Pancreas (tissue), 10 donors: Measurements from ENCODE around the gene CELF1. TPM values are rescaled to one million over a fixed set of nuclear protein-coding genes. Genes with fewer than 3 reads are reported as not detected.

ENCODE experiments used
- ATAC-seq, 4 donors: fragments of 200-7000 bp; cut with Tn5 transposase; one replicate each; pipeline versions ENCODE4 v1.8.0 to v1.9.1; 2020; ENCODE audit warnings: mild to moderate bottlenecking in 4 of 4, moderate library complexity in 4 of 4
- DNase-seq, 6 donors: peaks; one replicate each; pipeline ENCODE4 v3.0.0-alpha.2; 2020
- FAIRE-seq: peaks from 2 replicates; lab custom pipeline; 2012; peaks lifted over from hg19 to GRCh38; lab: Jason Lieb, UNC
- H3K27ac ChIP-seq, 4 donors: fragments of 200-600 bp; sonication (generic); 1 replicate in 3 of 4; 2 replicates in 1 of 4; pipeline versions ENCODE4 v1.5.0 to v1.8.0; 2020
- H3K27me3 ChIP-seq, 4 donors: fragments of 200-600 bp; one replicate each; pipeline ENCODE4 v1.8.0; 2021
- H3K36me3 ChIP-seq, 3 donors: fragments of 200-600 bp; sonication (generic) in 1 of 3; one replicate each; pipeline versions ENCODE4 v1.5.0 to v1.8.0; 2020 to 2021
- H3K4me1 ChIP-seq, 3 donors: fragments of 200-600 bp; one replicate each; pipeline ENCODE4 v1.8.0; 2021
- H3K4me3 ChIP-seq, 4 donors: fragments of 200-600 bp; sonication (generic) in 2 of 4; one replicate each; pipeline versions ENCODE4 v1.5.0 to v1.8.0; 2020 to 2021
- H3K9me3 ChIP-seq, 4 donors: fragments of 200-600 bp; one replicate each; pipeline ENCODE4 v1.8.0; 2021
- CTCF ChIP-seq, 4 donors: fragments of 200-600 bp; sonication (generic) in 3 of 4; IDR thresholded peaks; one replicate each; pipeline versions ENCODE4 v1.5.0 to v1.8.0; 2021; ENCODE audit warnings: antibody characterized with exemption in 4 of 4
- WGBS, 2 donors: extraction: QIAGEN DNeasy Blood & Tissue Kit; methylation state at CpG; one replicate each; pipeline ENCODE4 v1.1.7; 2013; 5-methylcytosine and 5-hydroxymethylcytosine counted together
- intact Hi-C, 3 donors: fragments of 100-400 bp; cut with DNase I; formaldehyde crosslinking; loops; one replicate each; pipeline versions ENCODE4 v1.11.1 to v1.14.2; 2022
- polyA plus RNA-seq, 2 donors: library from polyadenylated mRNA; stranded (reverse); fragments of 200-250 nt; gene quantifications; one replicate each; pipeline ENCODE4 v1.2.3, GENCODE V29; 2013
- total RNA-seq, 6 donors: library from RNA; stranded (reverse); fragmentation: NEBNext Ultra II Directional in 4 of 6; extraction: Animal tissue kit (Norgen Biotek cat#: 25700) in 4 of 6; gene quantifications; one replicate each; pipeline versions ENCODE4 v1.2.1 to v1.2.4, GENCODE V29; 2021 to 2023
- donor health status: healthy with polysubstance abuse.
- donor health status: DM: no; HTN: no; CAD: no; lungs with moderate emphysema.
- donor health status: DM: no; HTN: no; CAD: no.
- donor health status: control.
- donor health status: control.
- donor health status: Bipolar disorder and iron deficiency.
- donor health status: DM: yes; HTN: yes; CAD: no.
- donor health status: DM: no; HTN: no; CAD: no.
- donor health status: DM: no; HTN: no; CAD: no.
- donor health status: DM: yes; HTN: yes; CAD: no.

The CELF1 gene
- total and polyA plus RNA-seq, 8 donors = 20.0 to 56.3 (median 35.9) TPM

GRCh38 chr11:47587039-47587716, 34.2 kb upstream of the CELF1 start:
- H3K9me3 ChIP-seq = no peaks in the 10 kb centered on the region
- H3K4me1 ChIP-seq = no peaks in the 10 kb centered on the region
- H3K36me3 ChIP-seq = peaks cover 5 to 19% (median 18%) of the 10 kb centered on the region in 3 donors
- WGBS, 2 donors = 49 to 57% methylated on average over 6 of the region's 6 CpGs
- H3K27ac ChIP-seq = no peak overlapping the region
- FAIRE-seq (no peak), DNase-seq (no peak), ATAC-seq (peak in 1 of 4 donors; percentile 9)
- no peaks in the 10 kb centered on the region for H3K27me3 ChIP-seq
- intact Hi-C loops = no loop called here
- H3K4me3 ChIP-seq = no peak overlapping the region
- no peak for TF ChIP-seq CTCF (IDR thresholded peaks at IDR 0.05)

DNA sequence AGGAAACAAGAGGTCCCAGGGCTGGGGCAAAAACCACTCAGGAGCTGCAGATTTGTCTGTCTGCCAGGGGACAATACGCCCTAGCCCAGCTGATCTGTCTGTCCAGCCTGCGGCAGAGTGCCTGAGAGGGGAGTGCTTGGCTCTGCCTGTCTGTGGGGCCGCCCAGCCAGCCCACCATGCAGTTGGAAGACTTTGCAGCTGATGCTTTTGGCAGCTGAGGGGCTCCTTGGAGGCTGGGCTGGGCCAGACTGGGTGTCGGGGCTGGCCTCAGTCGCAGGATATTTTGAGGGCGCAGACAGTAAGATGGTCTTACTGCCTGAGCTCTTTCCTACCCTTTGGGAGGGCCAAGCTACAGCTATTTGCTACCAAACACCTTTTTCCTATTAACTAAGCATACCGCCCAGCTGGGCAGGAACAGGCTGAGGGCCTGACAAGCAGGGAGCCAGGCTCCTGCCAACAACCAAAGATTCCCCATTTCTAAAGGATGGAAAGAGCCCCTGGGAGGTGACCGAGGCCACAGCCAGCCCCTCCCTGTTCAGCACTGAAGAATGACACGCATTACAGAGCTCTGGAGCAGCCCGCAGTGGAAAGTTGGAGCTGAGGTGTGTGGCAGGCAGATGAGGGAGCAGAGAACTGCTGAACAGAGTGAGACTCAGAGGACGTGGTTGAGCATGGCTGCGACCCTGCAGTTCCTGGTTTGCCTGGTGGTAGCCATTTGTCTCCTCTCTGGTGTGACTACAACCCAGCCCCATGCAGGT, 33.3 kb upstream of the CELF1 start, which contains the start of gene FAM180B:
TSS of gene FAM180B (plus strand) at position 581 of the 758 bp plus-strand sequence. CDS start at position 672, 91 bp downstream.
- peaks cover 5 to 28% (median 27%) of the 10 kb centered on the region in 3 donors for H3K36me3 ChIP-seq
- H3K4me3 ChIP-seq = no peak within 1 kb of the TSS
- DNase-seq (no peak), ATAC-seq (no peak), FAIRE-seq (no peak)
- no peak for TF ChIP-seq CTCF (IDR thresholded peaks at IDR 0.05)
- no peak within 1 kb of the TSS for H3K27ac ChIP-seq
- no peaks in the 10 kb centered on the region for H3K27me3 ChIP-seq
- H3K4me1 ChIP-seq = no peaks in the 10 kb centered on the region
- intact Hi-C loops = no loop called here
- no peaks in the 10 kb centered on the region for H3K9me3 ChIP-seq
- WGBS, 2 donors = 73% methylated on average over 12 of the region's 12 CpGs

DNA sequence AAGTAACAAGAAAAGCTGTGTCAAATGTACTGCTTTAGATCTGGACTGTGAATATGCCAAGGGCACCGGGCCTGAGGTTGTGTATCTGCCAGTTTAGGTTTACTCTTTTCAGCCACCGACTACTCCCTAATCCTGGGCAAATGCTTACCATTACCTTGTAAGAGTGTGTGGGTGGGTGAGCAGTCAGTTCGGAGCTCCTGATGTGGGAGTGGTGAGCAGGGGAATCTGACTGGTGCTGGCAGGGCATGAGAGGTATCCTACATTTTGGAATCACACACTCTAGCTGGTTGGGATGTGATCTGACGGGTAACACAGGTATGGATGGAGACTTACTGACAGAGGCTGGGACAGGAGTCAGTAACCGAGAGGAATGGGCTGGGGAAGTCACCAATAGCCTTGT, 30.9 kb upstream of the CELF1 start:
- DNase-seq (no peak), ATAC-seq (no peak), FAIRE-seq (no peak)
- Histone ChIP-seq H3K9me3 (no peaks in the 10 kb centered on the region), H3K27ac (no peak overlapping the region), H3K4me3 (no peak overlapping the region), H3K4me1 (peaks cover 0 to 4% (median 0%) of the 10 kb centered on the region in 3 donors), H3K27me3 (no peaks in the 10 kb centered on the region), H3K36me3 (peaks cover 5 to 32% (median 27%) of the 10 kb centered on the region in 3 donors)
- 93% methylated on average over 5 of the region's 5 CpGs for WGBS, 2 donors
- intact Hi-C loops = no loop called here
- TF ChIP-seq CTCF (IDR thresholded peaks at IDR 0.05) = no peak

DNA sequence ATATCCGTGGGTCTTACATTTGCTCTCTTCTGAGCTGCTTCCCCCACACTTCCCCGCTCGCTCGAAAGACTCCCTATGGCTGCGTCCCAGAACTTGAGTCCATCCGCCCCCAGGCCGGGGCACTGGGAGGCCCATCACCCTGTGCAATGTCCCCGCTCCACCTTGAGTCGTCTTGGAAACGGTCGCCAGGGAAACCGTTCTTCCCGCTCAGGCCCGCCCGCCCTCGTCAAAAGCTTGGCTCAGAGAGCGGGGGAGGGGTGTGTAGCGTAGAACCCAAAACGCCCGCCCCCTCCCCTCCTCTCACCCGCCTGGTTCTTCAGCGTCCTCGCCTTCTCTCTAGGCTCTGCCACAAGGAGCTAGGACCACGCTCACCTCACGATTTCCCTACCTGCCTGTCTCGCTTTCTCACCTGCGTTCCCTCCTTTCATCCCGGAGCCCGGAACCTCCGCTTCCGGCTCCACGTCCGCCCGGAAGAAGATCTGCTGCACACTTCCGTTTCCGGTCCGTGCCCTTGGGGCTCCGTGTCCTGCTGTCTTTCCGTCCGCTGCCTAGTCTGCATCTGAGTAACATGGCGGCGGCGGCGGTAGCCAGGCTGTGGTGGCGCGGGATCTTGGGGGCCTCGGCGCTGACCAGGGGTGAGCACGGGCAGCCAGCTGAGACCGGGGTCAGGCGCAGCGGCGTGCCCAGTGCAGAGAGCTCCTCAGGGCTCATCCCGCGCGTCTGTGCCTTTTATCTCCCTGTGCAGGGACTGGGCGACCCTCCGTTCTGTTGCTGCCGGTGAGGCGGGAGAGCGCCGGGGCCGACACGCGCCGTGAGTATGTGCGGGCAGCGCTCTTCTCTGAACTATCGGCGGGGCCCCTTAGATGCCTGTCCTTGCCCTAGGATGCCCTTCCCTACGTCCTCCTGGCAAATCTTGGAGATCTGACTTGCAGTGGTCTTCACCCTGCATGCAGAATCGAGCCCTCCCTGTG, 25.9 kb upstream of the CELF1 start, which contains the start of the genes KBTBD4 and NDUFS3:
TSS of gene KBTBD4 (minus strand) at position 447 of the 971 bp plus-strand sequence. CDS start at position 428, 19 bp downstream.
TSS of gene NDUFS3 (plus strand) at position 551 of the 971 bp plus-strand sequence. CDS start at position 569, 18 bp downstream.
- intact Hi-C loops = no loop called here
- no peak for TF ChIP-seq CTCF (IDR thresholded peaks at IDR 0.05)
- ATAC-seq = peak; percentile 97 to 99 (median 98)
- FAIRE-seq = no peak
- H3K27ac ChIP-seq = peak within 1 kb of the TSS; percentile 61 to 85 (median 78)
- no peaks in the 10 kb centered on the region for H3K9me3 ChIP-seq
- peaks cover 0 to 15% (median 12%) of the 10 kb centered on the region in 3 donors for H3K4me1 ChIP-seq
- peaks cover 5 to 31% (median 26%) of the 10 kb centered on the region in 3 donors for H3K36me3 ChIP-seq
- no peaks in the 10 kb centered on the region for H3K27me3 ChIP-seq
- WGBS, 2 donors = 0% methylated on average over 70 to 72 of the region's 72 CpGs
- H3K4me3 ChIP-seq = peak within 1 kb of the TSS; percentile 79 to 96 (median 94)
- peak; percentile 86 to 96 (median 88) for DNase-seq
